Measurements from ENCODE around the gene CST1. TPM values are rescaled to one million over a fixed set of nuclear protein-coding genes. Genes with fewer than 3 reads are reported as not detected.

Gene CST1
- total RNA-seq, 1 experiment from 2014 or later: 1.7 TPM

- Mint-ChIP-seq H3K27me3 (ENCODE audit: low read depth) (peaks cover 78% of the 10 kb centered on the region), H3K27ac (no peak overlapping the region), H3K9me3 (no peaks in the 10 kb centered on the region), H3K36me3 (ENCODE audit: insufficient read depth in 1 of 3, low read depth in 3 of 3) (no peaks in the 10 kb centered on the region), H3K4me3 (no peak overlapping the region), H3K4me1 (peaks cover 8 to 12% of the 10 kb centered on the region in 2 experiments)
- Histone ChIP-seq H4K91ac (ENCODE audit: insufficient read length, low read depth, low read length) (no peak overlapping the region), H3K23me2 (ENCODE audit: insufficient read length, low read depth, low read length, poor library complexity, severe bottlenecking) (no peaks in the 10 kb centered on the region), H3K27me3 (ENCODE audit: insufficient read depth, low read length) (peaks cover 3% of the 10 kb centered on the region), H2BK20ac (ENCODE audit: low read depth, low read length, poor library complexity, severe bottlenecking) (no peak overlapping the region), H3K79me2 (ENCODE audit: insufficient read depth, low read length) (no peaks in the 10 kb centered on the region), H2BK120ac (ENCODE audit: low read depth, low read length, poor library complexity, severe bottlenecking) (no peak overlapping the region), H3T11ph (ENCODE audit: low read length) (no peak overlapping the region), H3K9me3 (ENCODE audit: control insufficient read depth, low read depth, low read length) (no peaks in the 10 kb centered on the region), H3K18ac (ENCODE audit: insufficient read length, low read depth, low read length) (no peak overlapping the region), H2BK12ac (ENCODE audit: insufficient read length, low read depth, low read length) (no peak overlapping the region), H3K4ac (ENCODE audit: low read depth, low read length) (no peak overlapping the region), H3K14ac (ENCODE audit: insufficient read depth, low read length) (no peak overlapping the region; the same call in 1 of the 2 replicates), H3K23ac (ENCODE audit: insufficient read length, low read depth, low read length) (no peak overlapping the region), H2AFZ (ENCODE audit: low read length) (no peak overlapping the region), H3K9ac (ENCODE audit: extremely low read depth, insufficient read length, low read length) (no peak overlapping the region), H3K4me2 (ENCODE audit: insufficient read depth, insufficient read length, low read length) (no peak overlapping the region), H3K27ac (ENCODE audit: insufficient read length, low read depth, low read length) (no peak overlapping the region), H3K79me1 (ENCODE audit: insufficient read depth, low read depth, low read length, poor library complexity, severe bottlenecking) (no peaks in the 10 kb centered on the region), H2AK5ac (ENCODE audit: insufficient read length, low read length) (no peak overlapping the region), H2BK15ac (ENCODE audit: low read depth, low read length) (no peak overlapping the region), H4K5ac (ENCODE audit: insufficient read length, low read depth, low read length) (no peak overlapping the region), H2BK5ac (ENCODE audit: insufficient read length, low read length) (no peak overlapping the region), H3K56ac (ENCODE audit: insufficient read length, low read depth, low read length) (no peak overlapping the region), H4K20me1 (ENCODE audit: control insufficient read depth, insufficient read depth, insufficient read length) (no peaks in the 10 kb centered on the region), H3K4me1 (ENCODE audit: insufficient read depth, low read length) (no peaks in the 10 kb centered on the region; the same call in 1 of the 2 replicates), H4K8ac (replicated peaks; ENCODE audit: insufficient read length, low read depth, low read length) (no peak overlapping the region)
- no CpG with 5 or more reads among the region's 3 CpGs for WGBS (ENCODE audit: extremely low coverage, insufficient read length, low lambda C conversion rate)
- DNase-seq: no peak
- TF ChIP-seq CTCF (conservative IDR thresholded peaks at IDR 0.05): no peak
Observed at GRCh38 chr20:23772074-23772473, 21.3 kb upstream of the CST1 start.
